Epithelial cell of esophagus (primary cell): Measurements from ENCODE around the gene DCT.

Experiments used
- DNase-seq: peaks from one replicate; pipeline ENCODE4 v3.0.0; 2010; ENCODE audit warnings: low read depth
- H3K4me3 ChIP-seq: 2 replicates; pipeline ENCODE4 v1.5.1; 2011; ENCODE audit warnings: mild to moderate bottlenecking, low read length, control low read depth
- TF ChIP-seq, protein P1 (sequence below): IDR thresholded peaks from 2 replicates; pipeline ENCODE4 v1.5.1; 2011; ENCODE audit warnings: low read depth, mild to moderate bottlenecking, low read length, control low read depth, inconsistent platforms; ENCODE audit not compliant: insufficient read depth; ENCODE audit errors: missing control alignments

Gene DCT

DNA sequence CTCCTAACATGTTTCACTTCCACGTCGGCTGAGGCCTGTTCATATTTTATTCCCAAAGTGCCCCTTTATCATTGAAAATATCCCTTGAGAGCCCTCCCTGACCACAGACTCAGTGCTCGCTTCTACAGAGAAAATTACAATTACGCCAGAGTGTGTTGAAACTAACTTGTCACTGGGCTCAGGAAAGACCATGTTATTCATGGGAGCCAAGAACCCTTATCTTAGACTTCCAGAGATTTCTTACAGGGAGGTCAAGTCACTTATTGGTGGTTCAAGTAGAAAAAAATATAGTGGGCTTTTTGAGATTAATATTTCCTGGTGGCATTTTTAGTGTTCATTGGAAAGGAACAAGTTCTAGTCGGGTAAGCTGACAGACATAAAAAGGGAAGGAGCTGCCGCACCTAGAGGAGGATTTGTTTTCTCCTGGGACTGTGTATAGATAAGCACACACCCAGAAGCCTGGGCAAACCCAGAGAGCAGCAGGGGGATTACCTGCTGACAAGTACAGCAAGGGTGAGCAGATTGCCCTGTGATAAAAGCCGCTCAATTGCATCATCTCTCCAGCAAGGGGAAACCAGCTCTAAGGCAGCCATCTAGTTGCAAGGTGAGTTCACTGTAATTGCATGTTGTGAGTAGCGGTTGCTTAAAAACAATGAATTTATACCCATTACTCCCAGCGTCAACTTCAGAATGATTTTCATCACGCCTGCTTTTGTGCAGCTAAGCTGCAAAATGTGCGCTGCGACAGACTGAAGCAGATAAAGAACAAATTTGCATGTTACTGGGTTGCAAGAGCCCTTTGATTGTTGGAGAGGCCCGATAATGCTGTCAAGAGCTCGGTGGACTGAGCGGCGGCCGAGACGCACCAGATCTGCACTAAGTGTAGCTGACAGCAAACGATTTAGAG lies 46.2 kb downstream of the DCT start:
- H3K4me3 ChIP-seq: no peak overlapping the region
- DNase-seq: peak; percentile 34
- TF ChIP-seq, protein P1, sequence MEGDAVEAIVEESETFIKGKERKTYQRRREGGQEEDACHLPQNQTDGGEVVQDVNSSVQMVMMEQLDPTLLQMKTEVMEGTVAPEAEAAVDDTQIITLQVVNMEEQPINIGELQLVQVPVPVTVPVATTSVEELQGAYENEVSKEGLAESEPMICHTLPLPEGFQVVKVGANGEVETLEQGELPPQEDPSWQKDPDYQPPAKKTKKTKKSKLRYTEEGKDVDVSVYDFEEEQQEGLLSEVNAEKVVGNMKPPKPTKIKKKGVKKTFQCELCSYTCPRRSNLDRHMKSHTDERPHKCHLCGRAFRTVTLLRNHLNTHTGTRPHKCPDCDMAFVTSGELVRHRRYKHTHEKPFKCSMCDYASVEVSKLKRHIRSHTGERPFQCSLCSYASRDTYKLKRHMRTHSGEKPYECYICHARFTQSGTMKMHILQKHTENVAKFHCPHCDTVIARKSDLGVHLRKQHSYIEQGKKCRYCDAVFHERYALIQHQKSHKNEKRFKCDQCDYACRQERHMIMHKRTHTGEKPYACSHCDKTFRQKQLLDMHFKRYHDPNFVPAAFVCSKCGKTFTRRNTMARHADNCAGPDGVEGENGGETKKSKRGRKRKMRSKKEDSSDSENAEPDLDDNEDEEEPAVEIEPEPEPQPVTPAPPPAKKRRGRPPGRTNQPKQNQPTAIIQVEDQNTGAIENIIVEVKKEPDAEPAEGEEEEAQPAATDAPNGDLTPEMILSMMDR: no peak

DNA sequence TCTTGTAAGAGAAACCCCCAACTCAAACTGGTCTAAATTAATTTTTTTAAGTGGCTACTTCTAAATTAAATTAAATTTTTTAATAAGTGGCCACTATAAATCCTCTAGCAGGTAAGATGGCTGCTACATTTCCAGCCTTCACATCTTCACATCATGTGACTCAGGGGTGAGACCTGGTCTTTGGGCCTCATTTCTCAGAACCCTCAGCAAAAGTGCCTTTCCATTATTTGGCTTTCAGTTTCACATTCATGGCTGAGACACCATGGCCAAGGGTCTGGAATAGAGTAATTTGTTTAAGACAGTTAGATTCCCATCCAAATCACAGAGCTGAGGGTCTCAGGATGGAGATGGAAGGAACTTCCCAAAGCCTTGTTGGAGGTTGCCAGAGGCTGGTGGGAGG lies 47.5 kb downstream of the DCT start:
- no peak overlapping the region for H3K4me3 ChIP-seq
- TF ChIP-seq, protein P1: no peak
- DNase-seq: no peak

DNA sequence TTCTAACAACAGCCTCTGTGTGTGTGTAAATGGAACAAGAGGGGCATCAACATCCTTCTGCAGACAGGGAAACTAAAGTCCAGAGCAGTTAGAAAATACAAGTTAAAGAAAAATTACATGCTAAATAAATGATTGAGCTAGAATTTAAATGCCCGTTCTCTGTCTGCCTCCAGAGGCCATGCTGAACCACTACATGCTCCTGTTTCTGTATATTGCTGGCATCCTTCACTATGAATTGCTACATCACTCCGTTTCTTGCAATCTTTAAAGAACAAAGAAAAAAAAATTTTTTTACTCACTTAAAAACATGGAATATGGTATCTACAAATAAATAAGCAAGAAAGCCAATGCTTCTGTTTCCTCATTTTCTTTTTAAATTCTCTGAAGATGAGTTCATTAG lies 47.9 kb downstream of the DCT start:
- DNase-seq: no peak
- H3K4me3 ChIP-seq: no peak overlapping the region
- TF ChIP-seq, protein P1: no peak

DNA sequence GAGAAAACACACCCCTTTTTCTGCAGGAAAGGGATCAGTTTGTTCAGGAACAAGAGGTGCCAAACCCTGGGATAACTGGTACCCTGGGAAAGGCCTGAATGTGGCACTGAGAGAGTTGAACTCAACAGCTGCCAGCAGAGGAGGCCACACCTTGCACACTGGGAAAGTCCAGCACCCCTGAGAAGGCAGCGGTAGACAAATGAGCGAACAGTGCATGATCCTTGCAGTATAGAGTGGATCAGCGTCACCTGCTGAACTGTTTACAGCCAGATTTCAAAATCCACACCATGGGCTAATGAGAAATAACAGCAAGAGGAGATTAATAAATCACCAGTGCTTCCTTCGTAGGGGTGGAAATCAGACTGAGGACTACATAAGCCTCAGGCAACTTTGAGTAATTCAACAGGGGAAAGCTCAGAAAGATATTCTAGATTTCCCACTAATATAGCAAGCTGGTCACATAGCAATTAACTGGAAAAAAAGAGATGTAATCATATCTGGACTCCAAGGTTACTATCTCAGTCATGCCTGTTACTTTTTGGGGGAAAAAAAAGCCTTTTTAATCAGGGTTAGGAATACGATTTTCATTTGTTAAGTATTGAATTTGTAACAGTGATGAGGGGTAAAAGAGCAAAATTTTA lies 52.0 kb downstream of the DCT start:
- no peak overlapping the region for H3K4me3 ChIP-seq
- peak; percentile 15 for DNase-seq
- TF ChIP-seq, protein P1: no peak

DNA sequence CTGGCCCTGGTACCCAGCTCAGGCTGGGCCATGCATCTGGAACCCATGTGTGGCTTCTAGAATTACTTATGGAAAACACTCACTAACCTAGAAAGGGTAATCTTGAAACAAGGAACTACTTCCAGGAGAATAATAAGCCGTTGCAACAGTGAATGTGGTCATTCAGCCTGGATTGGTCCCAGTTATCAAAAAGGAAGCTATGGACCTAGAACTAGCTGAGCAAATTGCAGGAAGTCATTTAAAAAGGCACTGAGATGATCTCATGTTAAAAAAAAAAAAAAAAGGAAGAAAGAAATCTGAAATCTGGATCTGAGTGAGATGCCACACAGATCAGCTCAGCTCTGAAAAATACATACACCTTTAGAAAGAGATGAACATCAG lies 59.6 kb downstream of the DCT start:
- H3K4me3 ChIP-seq: no peak overlapping the region
- TF ChIP-seq, protein P1: no peak
- no peak for DNase-seq

DNA sequence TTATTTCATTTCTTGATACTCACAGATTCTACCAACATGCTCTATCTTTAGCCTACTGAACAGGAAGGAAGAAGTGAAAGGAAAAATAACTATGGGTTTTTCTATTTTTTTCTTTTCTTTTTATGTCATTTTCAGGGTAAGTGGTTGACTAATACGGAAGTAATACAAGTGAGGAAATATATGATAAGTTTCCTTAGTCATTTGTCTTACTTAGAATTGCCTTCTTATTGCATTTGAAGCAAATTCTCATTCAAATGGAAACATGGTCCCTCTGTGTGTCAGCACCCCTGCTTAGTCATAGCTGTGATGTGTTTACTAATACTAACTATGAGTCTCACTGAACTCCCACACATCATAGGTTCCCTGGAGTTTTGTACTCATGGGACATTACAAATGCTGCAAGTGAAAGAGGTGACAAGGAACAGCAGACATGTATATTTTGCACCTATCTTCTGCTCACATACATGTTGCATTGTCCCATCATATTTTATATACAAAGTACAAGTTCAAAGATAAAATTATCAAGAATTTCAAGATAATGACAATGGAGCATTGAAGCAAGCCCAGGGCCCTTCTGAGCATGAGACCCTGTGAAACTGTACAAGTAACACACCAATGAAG lies 60.1 kb downstream of the DCT start:
- TF ChIP-seq, protein P1: no peak
- no peak overlapping the region for H3K4me3 ChIP-seq
- peak; percentile 67 for DNase-seq

DNA sequence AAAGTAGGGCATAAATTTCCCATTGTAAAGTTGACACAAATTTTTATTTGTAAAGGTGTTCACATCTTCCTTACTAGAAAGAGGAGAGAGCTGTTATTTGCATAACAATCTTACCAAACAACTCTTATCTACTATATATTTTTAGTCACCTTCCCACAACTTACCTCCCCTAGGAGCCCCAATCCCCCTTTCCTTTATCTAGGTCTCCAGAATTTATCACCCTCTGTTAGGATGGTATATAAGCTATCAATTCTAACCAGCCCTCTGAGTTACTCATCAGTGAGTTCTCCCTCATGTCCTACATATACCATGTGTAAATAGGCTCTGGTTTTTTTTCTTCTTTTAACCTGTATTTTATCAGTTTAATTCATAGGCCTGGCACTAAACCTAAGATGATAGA lies 62.2 kb downstream of the DCT start:
- TF ChIP-seq, protein P1: no peak
- no peak overlapping the region for H3K4me3 ChIP-seq
- no peak for DNase-seq
